ENCODE results near the gene SPACA4.

GRCh38 chr19:48631225-48631624 lies 24.7 kb downstream of the SPACA4 start:
- TF ChIP-seq CTCF (IDR thresholded peaks at IDR 0.05), result no peak
- TF ChIP-seq POLR2A (IDR thresholded peaks at IDR 0.05), result no peak
